Fibroblast of lung (primary cell): ENCODE results near the gene AP3S1.

ENCODE experiments used
- CTCF ChIP-seq, 2 donors: IDR thresholded peaks in 1 of 2; conservative IDR thresholded peaks in 1 of 2; 1 replicate in 1 of 2; 2 replicates in 1 of 2; pipeline ENCODE4 v1.5.1; 2011 to 2012; ENCODE audit warnings: low read length in 2 of 2, control low read depth in 1 of 2, inconsistent platforms in 1 of 2, low read depth in 1 of 2, mild to moderate bottlenecking in 1 of 2
- EZH2 ChIP-seq: IDR thresholded peaks from 2 replicates; pipeline ENCODE4 v1.5.1; 2012; ENCODE audit warnings: low read length, control low read depth, mild to moderate bottlenecking; ENCODE audit errors: missing control alignments

GRCh38 chr5:115840873-115841272 lies 862 bp upstream of the AP3S1 start:
- TF ChIP-seq EZH2: no peak
- TF ChIP-seq CTCF (conservative IDR thresholded peaks at IDR 0.05 in 1 of 2, IDR thresholded peaks at IDR 0.05 in 1 of 2; ENCODE audit: low read depth in 1 of 2, low read length in 2 of 2): no peak
